Activated naive CD4-positive, alpha-beta T cell treated with anti-CD3 and anti-CD28 coated beads for 36 hours (primary cell): ENCODE data around the gene ZNF343. TPM values are rescaled to one million over a fixed set of nuclear protein-coding genes. Genes with fewer than 3 reads are reported as not detected.
A peak's percentile ranks its signal among the peaks of the same experiment; 100 is the strongest.
"Not testable (repeated sequence)": the region's sequence is repeated elsewhere in the genome, so short reads cannot be mapped to it uniquely, and the experiment has no call there.

Experiments used
- CTCF ChIA-PET: fragments of 350-600 bp; sonication (Branson Sonifier 250); formaldehyde crosslinking; loops from one replicate; lab custom pipeline; 2021; ENCODE audit warnings: antibody characterized with exemption; lab: Charles Lee
- DNase-seq: peaks from one replicate; pipeline ENCODE4 v3.0.0-alpha.2; 2020
- H3K27ac Mint-ChIP-seq: one replicate; pipeline ENCODE4 v1.8.0; 2021; ENCODE audit warnings: mild to moderate bottlenecking, mixed read lengths
- H3K27me3 Mint-ChIP-seq: one replicate; pipeline ENCODE4 v1.8.0; 2021; ENCODE audit warnings: low read depth, mixed read lengths
- H3K36me3 Mint-ChIP-seq: one replicate; pipeline ENCODE4 v1.8.0; 2021; ENCODE audit warnings: low read depth, mixed read lengths
- H3K4me1 Mint-ChIP-seq: one replicate; pipeline ENCODE4 v1.8.0; 2021; ENCODE audit warnings: low read depth, mixed read lengths
- H3K4me3 Mint-ChIP-seq: one replicate; pipeline ENCODE4 v1.8.0; 2021; ENCODE audit warnings: mild to moderate bottlenecking, moderate library complexity, mixed read lengths
- H3K9me3 Mint-ChIP-seq: one replicate; pipeline ENCODE4 v1.8.0; 2021; ENCODE audit warnings: mixed read lengths
- intact Hi-C: fragments of 100-400 bp; cut with micrococcal nuclease; formaldehyde crosslinking; loops from one replicate; pipeline ENCODE4 v1.15.1; 2023
- total RNA-seq, 2 experiments: library from RNA; stranded (reverse); gene quantifications; one replicate each; pipeline ENCODE4 v1.2.3, GENCODE V29; 2021

ZNF343 gene
- total RNA-seq, 2 experiments from 2014 or later, result 5.3 to 5.7 TPM

DNA sequence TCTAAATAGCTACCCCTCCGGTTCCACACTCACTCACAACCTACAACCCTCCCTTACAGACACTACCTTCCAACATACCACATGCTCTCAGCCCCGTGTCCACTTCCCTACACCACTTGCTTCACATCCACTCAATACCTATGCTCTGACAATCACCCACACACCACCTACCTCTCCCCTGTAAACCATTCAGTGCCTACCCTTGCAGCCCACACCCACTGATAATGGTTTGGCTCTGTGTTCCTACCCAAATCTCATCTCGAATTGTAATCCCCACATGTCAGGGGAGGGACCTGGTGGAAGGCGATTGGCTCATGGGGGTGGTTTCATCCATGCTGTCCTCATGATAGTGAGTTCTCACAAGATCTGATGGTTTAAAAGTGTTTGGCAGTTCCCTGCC is 9.8 kb upstream of the ZNF343 start:
- Mint-ChIP-seq H3K4me3 (no peak overlapping the region), H3K4me1 (no peaks in the 10 kb centered on the region), H3K9me3 (no peaks in the 10 kb centered on the region), H3K36me3 (no peaks in the 10 kb centered on the region), H3K27me3 (no peaks in the 10 kb centered on the region), H3K27ac (no peak overlapping the region)
- CTCF ChIA-PET, result interaction anchor here (1.3 kb wide), 1 partner anchor 62 kb away, joined by 3 read pairs; no protein-coding TSS in a partner anchor
- no peak for DNase-seq
- intact Hi-C loops, result no loop called here

DNA sequence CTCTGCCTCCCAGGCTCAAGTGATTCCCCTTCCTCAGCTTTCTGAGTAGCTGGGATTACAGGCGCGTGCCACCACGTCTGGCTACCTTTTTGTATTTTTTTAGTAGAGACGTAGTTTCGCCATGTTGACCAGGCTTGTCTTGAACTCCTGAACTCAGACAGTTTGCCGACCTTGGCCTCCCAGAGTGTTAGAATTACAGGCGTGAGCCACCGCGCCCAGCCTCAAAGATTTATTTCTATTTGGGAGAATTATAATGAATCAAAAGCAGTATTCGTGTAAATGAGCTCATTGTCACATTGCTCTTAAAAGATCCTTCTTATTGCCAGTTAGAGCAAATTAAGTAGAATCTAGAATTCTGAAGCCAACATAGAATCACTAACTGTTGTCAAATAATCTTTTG is 9.4 kb upstream of the ZNF343 start:
- no peaks in the 10 kb centered on the region for H3K27me3 Mint-ChIP-seq
- H3K27ac Mint-ChIP-seq, result no peak overlapping the region
- no peaks in the 10 kb centered on the region for H3K4me1 Mint-ChIP-seq
- no peak for DNase-seq
- H3K4me3 Mint-ChIP-seq, result no peak overlapping the region
- intact Hi-C loops, result no loop called here
- no peaks in the 10 kb centered on the region for H3K9me3 Mint-ChIP-seq
- H3K36me3 Mint-ChIP-seq, result no peaks in the 10 kb centered on the region
- CTCF ChIA-PET, result interaction anchor here (0.5 to 1.3 kb wide), 2 partner anchors 27 to 62 kb away, joined by 3 read pairs; no protein-coding TSS in a partner anchor

DNA sequence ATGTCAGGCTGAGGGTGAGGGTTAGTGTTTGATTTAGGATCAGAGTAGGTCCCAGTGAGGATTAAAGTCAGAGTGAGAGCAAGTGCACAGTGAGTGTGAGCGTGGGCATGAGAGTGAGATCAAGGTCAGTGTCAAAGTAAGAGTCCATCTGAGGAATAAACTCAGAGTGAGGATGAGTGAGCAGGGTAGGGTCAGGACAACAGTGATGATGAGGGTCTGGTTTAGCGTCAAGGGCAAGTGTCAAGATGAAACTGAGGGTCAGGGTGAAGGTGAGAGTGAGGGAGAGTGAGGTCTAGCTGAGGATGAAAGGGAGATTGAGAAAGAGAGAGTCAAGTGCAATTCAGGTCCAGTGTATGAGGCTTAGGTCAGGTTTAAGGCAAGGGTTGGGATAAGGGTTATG is 7.7 kb upstream of the ZNF343 start:
- intact Hi-C loops, result no loop called here
- CTCF ChIA-PET, result no interaction called here
- DNase-seq, result no peak

DNA sequence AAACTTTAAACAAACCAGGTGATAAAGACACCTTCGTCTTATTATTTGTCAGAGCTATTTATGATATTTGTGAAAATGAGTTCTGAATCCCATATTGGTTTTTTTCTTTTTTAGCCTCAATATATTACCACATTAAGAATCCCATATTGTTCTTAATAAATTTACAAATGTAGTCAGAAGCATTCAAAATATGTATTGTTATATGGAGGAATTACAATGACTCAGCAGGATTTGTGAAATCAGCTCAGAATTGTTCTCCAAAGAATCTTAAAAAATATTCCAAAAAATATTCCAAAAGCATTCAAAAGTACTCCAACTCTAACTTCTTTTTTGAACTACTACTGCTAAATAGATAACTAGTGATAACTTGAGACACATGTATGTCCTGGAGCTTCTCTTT is 6.5 kb upstream of the ZNF343 start:
- no peak overlapping the region for H3K4me3 Mint-ChIP-seq
- intact Hi-C loops, result no loop called here
- no peaks in the 10 kb centered on the region for H3K36me3 Mint-ChIP-seq
- no peak overlapping the region for H3K27ac Mint-ChIP-seq
- no peak for DNase-seq
- H3K27me3 Mint-ChIP-seq, result peaks cover 3% of the 10 kb centered on the region
- no peaks in the 10 kb centered on the region for H3K4me1 Mint-ChIP-seq
- H3K9me3 Mint-ChIP-seq, result no peaks in the 10 kb centered on the region
- CTCF ChIA-PET, result interaction anchor here (9.9 kb wide), 1 partner anchor 7 kb away, joined by 74 read pairs; no protein-coding TSS in a partner anchor

More for the DNA sequence above, 7.7 kb upstream of the ZNF343 start:
- H3K27ac Mint-ChIP-seq, result no peak overlapping the region
- peaks cover 3% of the 10 kb centered on the region for H3K27me3 Mint-ChIP-seq
- H3K9me3 Mint-ChIP-seq, result no peaks in the 10 kb centered on the region
- H3K4me1 Mint-ChIP-seq, result no peaks in the 10 kb centered on the region
- H3K4me3 Mint-ChIP-seq, result no peak overlapping the region
- H3K36me3 Mint-ChIP-seq, result no peaks in the 10 kb centered on the region

GRCh38 chr20:2509794-2510193 is 1.1 kb upstream of the ZNF343 start:
- no peaks in the 10 kb centered on the region for H3K9me3 Mint-ChIP-seq
- H3K27ac Mint-ChIP-seq, result no peak overlapping the region
- CTCF ChIA-PET, result interaction anchor here (0.6 to 9.9 kb wide), 3 partner anchors 9 to 231 kb away, joined by 3 to 74 read pairs (median 4); no protein-coding TSS in a partner anchor

DNA sequence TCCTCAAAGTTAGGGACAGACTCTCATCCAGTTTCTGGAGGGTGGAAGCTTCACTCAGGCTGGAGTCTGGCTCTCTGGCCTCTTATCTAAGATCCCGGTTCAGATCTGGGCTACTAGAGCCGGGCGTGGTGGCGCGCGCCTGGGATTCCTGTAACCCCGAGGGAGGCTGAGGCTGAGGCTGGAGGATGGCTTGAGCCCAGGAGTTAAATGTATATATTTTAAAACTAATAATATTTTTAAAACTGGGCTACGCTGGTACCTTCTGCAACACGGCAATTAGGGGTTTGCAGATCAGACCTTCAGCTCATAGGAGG is 710 bp upstream of the ZNF343 start:
- CTCF ChIA-PET, result interaction anchor here (0.9 to 9.9 kb wide), 2 partner anchors 9 to 13 kb away, joined by 3 to 74 read pairs; no protein-coding TSS in a partner anchor
- H3K27ac Mint-ChIP-seq, result no peak overlapping the region
- H3K4me3 Mint-ChIP-seq, result peak overlapping the region; percentile 99
- H3K36me3 Mint-ChIP-seq, result peaks cover 5% of the 10 kb centered on the region
- H3K4me1 Mint-ChIP-seq, result peaks cover 18% of the 10 kb centered on the region
- DNase-seq, result no peak
- H3K9me3 Mint-ChIP-seq, result no peaks in the 10 kb centered on the region
- H3K27me3 Mint-ChIP-seq, result peaks cover 3% of the 10 kb centered on the region
- intact Hi-C loops, result loop anchor here (5.0 kb wide), 1 partner anchor 143 kb away; the partner anchor contains the start of gene NOP56

More at GRCh38 chr20:2509794-2510193, 1.1 kb upstream of the ZNF343 start:
- peaks cover 3% of the 10 kb centered on the region for H3K27me3 Mint-ChIP-seq
- H3K36me3 Mint-ChIP-seq, result peaks cover 5% of the 10 kb centered on the region
- no peak for DNase-seq
- H3K4me3 Mint-ChIP-seq, result peak overlapping the region; percentile 99
- intact Hi-C loops, result loop anchor here (5.0 kb wide), 1 partner anchor 143 kb away; the partner anchor contains the start of gene NOP56
- H3K4me1 Mint-ChIP-seq, result peaks cover 18% of the 10 kb centered on the region

DNA sequence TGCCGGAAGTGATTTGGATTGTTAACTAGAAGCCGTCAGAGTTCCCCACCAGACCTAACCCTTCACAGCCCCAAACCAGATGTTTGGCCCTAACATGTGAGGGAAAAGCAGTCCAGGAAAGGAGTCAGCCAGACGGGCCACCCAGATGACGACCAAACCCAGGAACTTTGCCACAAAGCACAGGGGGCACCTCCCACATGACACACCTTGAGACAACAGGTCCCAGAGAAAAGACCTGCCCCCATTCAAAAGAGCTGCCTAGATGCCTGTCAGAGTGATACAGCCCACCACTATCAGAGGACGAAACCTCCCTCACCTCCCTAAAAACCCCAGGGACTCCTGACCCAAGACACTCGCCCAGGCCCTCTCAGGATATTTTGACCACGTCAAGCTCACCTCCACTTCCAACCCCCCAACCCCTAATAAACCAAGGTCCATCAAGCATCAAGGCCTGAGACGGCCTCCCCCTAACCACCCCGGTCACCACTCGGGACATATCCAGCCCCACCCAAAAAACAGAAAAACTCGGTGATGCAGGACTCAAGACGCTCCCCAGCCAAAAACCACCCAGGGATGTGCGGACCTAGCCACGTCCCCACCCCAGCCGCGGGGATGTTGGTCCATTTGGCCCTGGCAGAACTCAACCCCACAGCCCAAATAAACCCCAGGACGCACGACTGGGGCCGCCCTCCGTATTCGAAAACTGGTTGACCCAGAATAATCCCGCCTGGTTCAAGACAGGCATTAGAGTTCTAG is 662 bp downstream of the ZNF343 start:
- no peak for DNase-seq
- Mint-ChIP-seq H3K27me3 (peaks cover 3% of the 10 kb centered on the region), H3K4me1 (peaks cover 21% of the 10 kb centered on the region), H3K27ac (peak overlapping the region; percentile 90), H3K4me3 (peak overlapping the region; percentile 99), H3K9me3 (no peaks in the 10 kb centered on the region), H3K36me3 (peaks cover 5% of the 10 kb centered on the region)
- CTCF ChIA-PET, result interaction anchor here (0.6 to 9.9 kb wide), 3 partner anchors 14 to 139 kb away, joined by 3 to 74 read pairs (median 4); no protein-coding TSS in a partner anchor
- intact Hi-C loops, result loop anchor here (1.0 to 5.0 kb wide), 3 partner anchors 13 to 144 kb away; partner anchors contain the start of genes NOP56 and SNRPB

GRCh38 chr20:2507464-2507863 is 1.3 kb downstream of the ZNF343 start:
- peaks cover 5% of the 10 kb centered on the region for H3K36me3 Mint-ChIP-seq
- intact Hi-C loops, result loop anchor here (5.0 kb wide), 1 partner anchor 145 kb away; the partner anchor contains the start of gene NOP56
- peaks cover 3% of the 10 kb centered on the region for H3K27me3 Mint-ChIP-seq
- H3K4me1 Mint-ChIP-seq, result peaks cover 23% of the 10 kb centered on the region
- H3K4me3 Mint-ChIP-seq, result peak overlapping the region; percentile 99
- no peak overlapping the region for H3K27ac Mint-ChIP-seq
- no peaks in the 10 kb centered on the region for H3K9me3 Mint-ChIP-seq
- DNase-seq, result no peak
- CTCF ChIA-PET, result interaction anchor here (0.7 to 9.9 kb wide), 2 partner anchors 15 to 41 kb away, joined by 3 to 74 read pairs; no protein-coding TSS in a partner anchor

DNA sequence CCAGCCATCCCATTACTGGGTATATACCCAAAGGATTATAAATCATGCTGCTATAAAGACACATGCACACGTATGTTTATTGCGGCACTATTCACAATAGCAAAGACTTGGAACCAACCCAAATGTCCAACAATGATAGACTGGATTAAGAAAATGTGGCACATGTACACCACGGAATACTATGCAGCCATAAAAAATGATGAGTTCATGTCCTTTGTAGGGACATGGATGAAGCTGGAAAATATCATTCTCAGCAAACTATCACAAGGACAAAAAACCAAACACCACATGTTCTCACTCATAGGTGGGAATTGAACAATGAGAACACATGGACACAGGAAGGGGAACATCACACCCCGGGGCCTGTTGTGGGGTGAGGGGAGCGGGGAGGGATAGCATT is 2.3 kb downstream of the ZNF343 start:
- CTCF ChIA-PET, result interaction anchor here (0.7 to 9.9 kb wide), 2 partner anchors 16 to 188 kb away, joined by 3 to 74 read pairs; no protein-coding TSS in a partner anchor

DNA sequence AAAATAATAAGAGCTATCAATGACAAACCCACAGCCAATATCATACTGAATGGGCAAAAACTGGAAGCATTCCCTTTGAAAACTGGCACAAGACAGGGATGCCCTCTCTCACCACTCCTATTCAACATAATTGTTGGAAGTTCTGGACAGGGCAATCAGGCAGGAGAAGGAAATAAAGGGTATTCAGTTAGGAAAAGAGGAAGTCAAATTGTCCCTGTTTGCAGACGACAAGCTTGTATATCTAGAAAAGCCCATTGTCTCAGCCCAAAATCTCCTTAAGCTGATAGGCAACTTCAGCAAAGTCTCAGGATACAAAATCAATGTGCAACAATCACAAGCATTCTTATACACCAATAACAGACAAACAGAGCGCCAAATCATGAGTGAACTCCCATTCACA is 3.9 kb downstream of the ZNF343 start:
- not testable (repeated sequence) for H3K4me3 Mint-ChIP-seq, H3K9me3 Mint-ChIP-seq, DNase-seq, H3K27me3 Mint-ChIP-seq, H3K27ac Mint-ChIP-seq
- CTCF ChIA-PET, result interaction anchor here (0.6 kb wide), 1 partner anchor 169 kb away, joined by 3 read pairs; no protein-coding TSS in a partner anchor
- intact Hi-C loops, result loop anchor here (5.0 kb wide), 1 partner anchor 147 kb away; the partner anchor contains the start of gene NOP56
- peaks cover 15% of the 10 kb centered on the region for H3K36me3 Mint-ChIP-seq
- peaks cover 26% of the 10 kb centered on the region for H3K4me1 Mint-ChIP-seq

More for the DNA sequence above, 2.3 kb downstream of the ZNF343 start:
- H3K4me1 Mint-ChIP-seq, result peaks cover 26% of the 10 kb centered on the region
- not testable (repeated sequence) for H3K9me3 Mint-ChIP-seq, H3K27ac Mint-ChIP-seq, DNase-seq, H3K36me3 Mint-ChIP-seq, H3K27me3 Mint-ChIP-seq, H3K4me3 Mint-ChIP-seq
- intact Hi-C loops, result loop anchor here (5.0 kb wide), 1 partner anchor 146 kb away; the partner anchor contains the start of gene NOP56

- CTCF ChIA-PET, intact Hi-C loops, H3K27ac Mint-ChIP-seq, H3K9me3 Mint-ChIP-seq, H3K4me3 Mint-ChIP-seq, H3K27me3 Mint-ChIP-seq, DNase-seq: not testable (repeated sequence)
- peaks cover 22% of the 10 kb centered on the region for H3K36me3 Mint-ChIP-seq
- H3K4me1 Mint-ChIP-seq, result peaks cover 19% of the 10 kb centered on the region
Observed at GRCh38 chr20:2502808-2503384, 5.8 kb downstream of the ZNF343 start.

DNA sequence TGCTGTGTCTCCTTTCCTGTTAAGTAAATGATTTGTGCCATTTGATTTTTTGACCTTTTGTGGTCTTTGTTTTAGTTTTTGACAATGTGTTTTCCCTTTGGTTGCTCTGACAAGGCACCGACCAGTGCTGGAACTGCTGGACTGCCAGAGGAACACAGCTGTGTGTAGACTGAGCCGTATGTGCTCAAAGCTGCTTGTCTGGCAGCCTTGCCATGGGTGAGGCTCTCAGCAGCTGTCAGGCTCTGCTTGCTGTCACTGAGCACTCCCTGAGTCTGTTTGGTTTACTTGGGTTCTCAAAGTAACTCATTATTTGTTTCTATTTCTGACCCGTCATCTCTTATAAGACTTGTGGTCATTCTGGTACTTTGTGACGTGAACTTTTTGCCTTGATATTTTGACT is 23.1 kb downstream of the ZNF343 start:
- Mint-ChIP-seq H3K27me3 (no peaks in the 10 kb centered on the region), H3K9me3 (peaks cover 6% of the 10 kb centered on the region), H3K27ac (no peak overlapping the region), H3K4me3 (no peak overlapping the region), H3K36me3 (peaks cover 47% of the 10 kb centered on the region), H3K4me1 (no peaks in the 10 kb centered on the region)
- CTCF ChIA-PET, result no interaction called here
- intact Hi-C loops, result no loop called here
- no peak for DNase-seq
